Osteocyte (in vitro differentiated cells): ENCODE results near the gene GPR157. TPM values are rescaled to one million over a fixed set of nuclear protein-coding genes. Genes with fewer than 3 reads are reported as not detected.
"Not testable (repeated sequence)": the region's sequence is repeated elsewhere in the genome, so short reads cannot be mapped to it uniquely, and the experiment has no call there.

Source experiments
- DNase-seq: peaks from one replicate; pipeline ENCODE4 v3.0.0; 2021; ENCODE audit warnings: mixed read lengths; ENCODE audit not compliant: unreplicated experiment; ENCODE audit errors: extremely low spot score
- H3K27ac Mint-ChIP-seq: one replicate; pipeline ENCODE4 v1.8.0; 2021; ENCODE audit warnings: mild to moderate bottlenecking, mixed read lengths; ENCODE audit not compliant: unreplicated experiment
- H3K27me3 Mint-ChIP-seq: one replicate; pipeline ENCODE4 v1.8.0; 2021; ENCODE audit warnings: mixed read lengths; ENCODE audit not compliant: unreplicated experiment
- H3K36me3 Mint-ChIP-seq: one replicate; pipeline ENCODE4 v1.8.0; 2021; ENCODE audit warnings: mixed read lengths; ENCODE audit not compliant: unreplicated experiment
- H3K4me1 Mint-ChIP-seq: one replicate; pipeline ENCODE4 v1.8.0; 2021; ENCODE audit warnings: mixed read lengths; ENCODE audit not compliant: unreplicated experiment
- H3K4me3 Mint-ChIP-seq: one replicate; pipeline ENCODE4 v1.8.0; 2021; ENCODE audit warnings: mild to moderate bottlenecking, moderate library complexity, mixed read lengths; ENCODE audit not compliant: unreplicated experiment
- H3K9me3 Mint-ChIP-seq: one replicate; pipeline ENCODE4 v1.8.0; 2021; ENCODE audit warnings: mixed read lengths; ENCODE audit not compliant: unreplicated experiment
- CTCF ChIP-seq: fragments of 200-600 bp; sonication (generic); IDR thresholded peaks from 2 replicates; pipeline ENCODE4 v1.5.0; 2021; ENCODE audit warnings: antibody characterized with exemption, mild to moderate bottlenecking, moderate library complexity
- total RNA-seq: library from RNA; stranded (reverse); gene quantifications from 2 replicates; pipeline ENCODE4 v1.2.1, GENCODE V29; 2021

The GPR157 gene
- total RNA-seq, 1 donor from 2014 or later, result 4.1 TPM

GRCh38 chr1:9146156-9146555 is 17.3 kb upstream of the GPR157 start:
- TF ChIP-seq CTCF, result no peak
- peaks cover 8% of the 10 kb centered on the region for H3K36me3 Mint-ChIP-seq
- H3K4me3 Mint-ChIP-seq, result no peak overlapping the region
- H3K27me3 Mint-ChIP-seq, result no peaks in the 10 kb centered on the region
- no peak overlapping the region for H3K27ac Mint-ChIP-seq
- no peaks in the 10 kb centered on the region for H3K9me3 Mint-ChIP-seq
- peaks cover 7% of the 10 kb centered on the region for H3K4me1 Mint-ChIP-seq
- no peak for DNase-seq

GRCh38 chr1:9145714-9146113 is 16.8 kb upstream of the GPR157 start:
- DNase-seq, result no peak
- no peaks in the 10 kb centered on the region for H3K27me3 Mint-ChIP-seq
- peaks cover 7% of the 10 kb centered on the region for H3K4me1 Mint-ChIP-seq
- H3K4me3 Mint-ChIP-seq, result no peak overlapping the region
- H3K9me3 Mint-ChIP-seq, result no peaks in the 10 kb centered on the region
- H3K36me3 Mint-ChIP-seq, result peaks cover 6% of the 10 kb centered on the region
- TF ChIP-seq CTCF, result no peak
- no peak overlapping the region for H3K27ac Mint-ChIP-seq

- no peaks in the 10 kb centered on the region for H3K27me3 Mint-ChIP-seq
- H3K9me3 Mint-ChIP-seq, result no peaks in the 10 kb centered on the region
- peaks cover 6% of the 10 kb centered on the region for H3K36me3 Mint-ChIP-seq
- DNase-seq, result no peak
- no peak overlapping the region for H3K27ac Mint-ChIP-seq
- no peak overlapping the region for H3K4me3 Mint-ChIP-seq
- H3K4me1 Mint-ChIP-seq, result peaks cover 7% of the 10 kb centered on the region
- TF ChIP-seq CTCF, result no peak
Observed at GRCh38 chr1:9145021-9145668, 16.2 kb upstream of the GPR157 start.

- not testable (repeated sequence) for DNase-seq, H3K4me1 Mint-ChIP-seq, H3K36me3 Mint-ChIP-seq, H3K27me3 Mint-ChIP-seq, H3K9me3 Mint-ChIP-seq, H3K4me3 Mint-ChIP-seq, H3K27ac Mint-ChIP-seq
Observed at GRCh38 chr1:9144494-9144893, 15.6 kb upstream of the GPR157 start.

- H3K27me3 Mint-ChIP-seq, result no peaks in the 10 kb centered on the region
- no peak for DNase-seq
- H3K27ac Mint-ChIP-seq, result no peak overlapping the region
- no peak overlapping the region for H3K4me3 Mint-ChIP-seq
- H3K4me1 Mint-ChIP-seq, result peaks cover 3% of the 10 kb centered on the region
- peaks cover 3% of the 10 kb centered on the region for H3K36me3 Mint-ChIP-seq
- no peaks in the 10 kb centered on the region for H3K9me3 Mint-ChIP-seq
- no peak for TF ChIP-seq CTCF
Observed at GRCh38 chr1:9143250-9143649, 14.3 kb upstream of the GPR157 start.

GRCh38 chr1:9139930-9140329 is 11.0 kb upstream of the GPR157 start:
- no peak overlapping the region for H3K27ac Mint-ChIP-seq
- peaks cover 3% of the 10 kb centered on the region for H3K4me1 Mint-ChIP-seq
- no peaks in the 10 kb centered on the region for H3K36me3 Mint-ChIP-seq
- DNase-seq, result no peak
- no peak overlapping the region for H3K4me3 Mint-ChIP-seq
- TF ChIP-seq CTCF, result no peak
- H3K27me3 Mint-ChIP-seq, result peaks cover 14% of the 10 kb centered on the region
- H3K9me3 Mint-ChIP-seq, result no peaks in the 10 kb centered on the region
